ENCODE measurements around the gene PLCB1. TPM values are rescaled to one million over a fixed set of nuclear protein-coding genes. Genes with fewer than 3 reads are reported as not detected.

PLCB1 gene
- total RNA-seq, 1 donor from 2014 or later = 7.2 TPM

DNA sequence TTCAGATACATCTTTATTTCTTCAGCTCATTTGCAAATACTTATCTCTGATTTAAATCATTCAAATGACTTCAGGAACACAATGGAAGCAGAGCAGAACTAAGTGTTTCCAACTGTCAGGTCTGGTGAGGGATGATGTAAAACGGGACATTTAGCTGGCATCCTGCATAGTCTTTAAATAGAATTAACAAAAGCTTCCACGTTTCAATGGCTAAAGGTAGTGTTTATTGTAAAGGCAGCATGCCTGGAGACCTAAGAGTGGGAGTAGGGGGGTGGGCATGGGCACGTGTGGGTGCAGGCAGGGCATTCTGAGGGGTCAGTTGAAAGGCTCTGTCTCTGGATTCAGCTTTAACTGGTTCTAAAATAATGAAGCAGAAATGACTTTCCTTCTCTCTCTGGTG lies 174.9 kb downstream of the PLCB1 start:
- DNase-seq (ENCODE audit: missing footprints) (no peak), ATAC-seq (no peak)
- intact Hi-C loops (cut with DNase I) = loop anchor here (5.0 kb wide), 1 partner anchor 175 kb away; the partner anchor contains the start of gene PLCB1

DNA sequence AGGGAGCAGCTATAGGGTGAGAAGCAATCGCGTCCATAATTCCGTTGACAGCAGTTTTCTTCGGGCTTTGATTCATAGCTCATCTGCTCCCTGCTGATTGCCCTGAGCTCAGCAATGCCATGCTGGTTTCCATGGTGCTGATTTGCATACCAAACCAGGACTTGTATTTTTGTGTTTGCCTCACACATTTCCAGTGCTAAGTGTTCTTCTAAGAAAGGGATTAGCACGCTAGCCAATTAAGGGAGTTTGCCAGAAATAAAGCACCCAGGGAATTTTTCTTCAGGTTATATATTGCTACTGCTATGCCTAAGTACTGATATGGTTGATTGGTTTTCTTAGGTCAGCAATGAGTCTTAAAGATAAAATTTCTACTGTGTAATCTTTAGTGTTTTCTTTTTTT lies 177.6 kb downstream of the PLCB1 start:
- intact Hi-C loops (cut with DNase I) = loop anchor here (5.0 kb wide), 1 partner anchor 177 kb away; the partner anchor contains the start of gene PLCB1

DNA sequence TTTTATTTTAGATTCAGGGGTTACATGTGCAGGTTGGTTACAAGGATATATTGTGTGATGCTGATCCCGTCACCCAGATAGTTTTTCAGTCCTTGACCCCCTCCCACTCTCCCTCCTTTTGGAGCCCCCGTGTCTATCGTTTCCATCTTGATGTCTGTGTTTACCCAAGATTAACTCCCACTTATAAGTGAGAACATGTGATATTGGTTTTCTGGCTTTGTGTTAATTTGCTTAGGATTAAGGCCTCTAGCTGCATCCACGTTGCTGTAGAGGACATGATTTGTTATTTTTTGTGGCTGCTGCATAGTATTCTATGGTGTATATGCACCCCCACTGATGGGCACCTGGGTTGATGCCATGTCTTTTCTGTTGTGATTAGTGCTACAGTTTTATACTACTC lies 178.6 kb downstream of the PLCB1 start:
- intact Hi-C loops (cut with DNase I) = no loop called here
- DNase-seq (ENCODE audit: missing footprints) (no peak), ATAC-seq (no peak)

More for the DNA sequence above, 177.6 kb downstream of the PLCB1 start:
- no peak for DNase-seq (ENCODE audit: missing footprints)
- no peak for ATAC-seq

DNA sequence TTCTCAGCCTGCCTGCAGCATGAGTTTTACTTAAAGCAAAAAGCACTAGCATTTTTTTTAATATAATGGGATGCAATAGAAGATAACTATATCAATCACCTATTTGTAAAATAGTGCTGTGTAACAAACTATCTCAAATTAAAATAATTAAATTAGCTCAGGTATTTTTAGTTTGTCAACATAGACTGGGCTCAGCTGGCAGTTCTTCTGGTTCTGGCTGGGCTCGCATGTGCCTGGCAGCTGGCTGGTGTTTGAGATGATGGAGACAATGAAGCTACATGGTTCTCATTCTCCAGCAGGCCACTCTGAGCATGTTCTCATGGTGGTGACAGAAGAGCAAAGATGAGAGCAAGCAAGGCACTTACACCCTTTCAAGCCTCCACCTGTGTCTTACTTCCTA lies 181.0 kb downstream of the PLCB1 start:
- no peak for ATAC-seq
- intact Hi-C loops (cut with DNase I) = no loop called here
- no peak for DNase-seq (ENCODE audit: missing footprints)

DNA sequence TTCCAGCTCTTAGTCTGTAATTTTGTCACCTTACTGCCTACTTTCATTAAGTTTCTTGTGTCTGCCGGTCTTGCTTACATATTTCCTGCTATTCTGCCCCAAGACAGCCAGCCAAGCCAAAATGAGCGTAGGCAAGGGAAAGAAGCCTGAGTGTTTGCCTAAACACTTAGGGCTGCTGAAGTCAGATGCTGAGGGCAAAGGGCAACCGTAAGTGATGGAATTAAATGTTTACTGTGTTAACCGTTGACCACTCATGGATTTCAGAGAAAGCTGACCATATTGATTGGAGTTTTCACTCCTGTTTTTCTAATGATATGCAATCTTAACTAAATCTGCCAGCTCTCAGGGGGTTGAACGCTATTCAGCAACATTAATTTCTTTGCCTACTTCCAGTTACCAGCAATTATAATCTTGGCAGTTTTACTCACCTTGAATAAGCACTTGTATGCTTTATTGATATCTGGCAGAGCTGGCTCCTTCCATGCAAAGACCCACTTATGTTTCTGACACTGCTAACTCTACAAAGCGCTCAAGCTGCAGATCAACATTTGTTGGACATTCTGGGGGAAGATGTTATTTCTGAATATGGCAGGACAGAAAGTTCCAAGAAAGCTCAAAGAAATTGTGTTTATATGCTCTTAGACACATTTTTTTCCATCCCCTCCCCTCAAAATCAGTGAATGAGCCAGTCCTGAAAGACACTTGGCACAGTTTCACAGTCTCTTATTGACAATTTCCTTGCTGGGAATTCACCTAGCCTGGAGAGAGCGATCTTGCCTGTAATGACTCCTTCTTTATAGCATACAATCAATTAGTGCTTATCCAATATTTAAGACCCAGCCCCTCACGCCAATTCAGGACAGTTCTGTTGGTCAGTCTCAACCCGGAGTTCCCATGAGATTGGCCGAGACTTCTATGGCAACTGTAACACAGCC lies 183.8 kb downstream of the PLCB1 start:
- DNase-seq (ENCODE audit: missing footprints) = no peak
- ATAC-seq = no peak
- intact Hi-C loops (cut with DNase I) = no loop called here

DNA sequence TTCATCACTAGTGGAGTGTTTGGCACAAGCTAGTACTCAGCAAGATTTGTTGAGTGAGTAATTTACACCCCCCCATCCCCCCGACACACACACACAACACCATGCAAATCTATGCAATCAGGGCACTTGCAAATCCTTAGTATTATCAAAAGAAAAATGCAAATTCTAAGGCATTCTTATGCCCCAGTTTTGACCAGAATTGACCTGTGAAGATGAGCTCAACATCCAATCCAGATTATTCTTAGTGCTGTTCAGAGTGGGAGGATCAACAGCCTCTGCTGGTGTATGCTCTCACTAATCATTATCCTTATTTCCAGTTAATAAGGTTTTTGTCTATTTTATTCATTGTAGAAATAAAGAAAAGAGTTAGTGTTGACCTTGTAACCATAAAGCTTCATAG lies 185.4 kb downstream of the PLCB1 start:
- no peak for ATAC-seq
- intact Hi-C loops (cut with DNase I) = no loop called here
- no peak for DNase-seq (ENCODE audit: missing footprints)

DNA sequence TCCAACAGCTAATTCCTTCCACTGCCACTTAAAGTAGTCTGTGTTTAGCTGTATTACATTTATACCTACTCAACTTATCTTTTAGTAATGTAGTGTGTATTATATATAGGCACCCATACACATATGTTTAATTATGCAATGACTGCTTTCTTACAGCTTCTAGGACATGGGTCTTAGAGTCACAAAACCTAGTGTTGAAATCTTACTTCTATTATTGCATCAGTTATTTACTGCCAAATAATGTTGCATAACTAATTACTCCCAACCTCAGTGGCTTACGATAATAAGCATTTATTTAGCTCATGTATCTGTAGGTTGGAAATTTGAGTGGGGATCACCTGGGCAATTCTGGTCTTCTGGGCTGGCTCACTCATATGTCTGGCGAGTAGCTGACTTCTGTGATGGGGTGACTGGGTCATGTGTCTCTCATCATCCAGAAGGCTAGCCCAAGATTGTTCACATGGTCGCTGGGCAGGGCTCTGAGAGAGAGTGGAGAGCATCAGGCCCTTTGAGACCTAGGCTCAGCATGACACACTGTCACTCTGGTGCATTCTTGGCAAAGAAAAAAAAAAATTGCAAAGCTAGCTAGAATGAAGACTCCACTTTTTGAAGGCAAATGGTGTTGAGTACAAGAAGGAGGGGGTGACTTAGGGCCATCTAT lies 187.0 kb downstream of the PLCB1 start:
- no peak for ATAC-seq
- no peak for DNase-seq (ENCODE audit: missing footprints)
- intact Hi-C loops (cut with DNase I) = no loop called here

DNA sequence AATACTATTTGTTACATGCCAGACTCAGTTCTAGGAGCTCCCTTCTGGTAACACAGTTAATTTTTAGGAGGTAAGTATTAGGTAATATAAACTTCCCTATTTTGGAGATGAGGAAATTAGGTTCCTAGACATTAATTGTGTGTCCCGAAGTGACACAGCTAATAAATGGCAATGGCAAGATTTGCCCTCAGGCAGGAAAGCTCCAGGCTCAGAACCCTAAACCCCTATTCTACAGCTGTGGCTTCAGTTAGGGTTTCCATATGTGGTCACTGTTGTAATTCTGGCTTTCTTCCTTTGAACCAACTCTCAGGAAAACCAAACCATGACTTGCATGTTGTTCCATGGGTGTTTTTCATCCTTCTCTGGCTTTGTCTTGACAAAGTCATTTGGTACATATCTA lies 188.2 kb downstream of the PLCB1 start:
- DNase-seq (ENCODE audit: missing footprints) = no peak
- no peak for ATAC-seq
- intact Hi-C loops (cut with DNase I) = no loop called here

DNA sequence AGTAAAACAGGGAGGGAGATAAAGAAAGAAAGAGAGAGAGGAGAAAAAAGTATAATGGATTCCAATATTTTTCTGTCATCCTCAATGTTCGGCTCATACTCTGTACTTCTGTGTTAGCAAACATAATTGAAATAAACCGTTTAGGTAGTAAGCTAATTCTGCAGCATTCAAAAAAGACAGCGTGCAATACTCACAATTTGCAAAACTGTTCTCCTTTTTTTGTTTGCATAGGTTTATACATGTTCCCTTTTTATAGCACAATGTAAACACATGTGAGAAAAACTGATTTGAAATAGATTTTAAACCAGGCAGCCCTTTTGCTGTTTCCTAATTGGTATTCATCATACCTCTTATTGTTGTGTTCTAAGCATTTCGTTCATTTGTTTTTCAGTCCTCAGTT lies 188.9 kb downstream of the PLCB1 start:
- ATAC-seq = no peak
- intact Hi-C loops (cut with DNase I) = no loop called here
- no peak for DNase-seq (ENCODE audit: missing footprints)

DNA sequence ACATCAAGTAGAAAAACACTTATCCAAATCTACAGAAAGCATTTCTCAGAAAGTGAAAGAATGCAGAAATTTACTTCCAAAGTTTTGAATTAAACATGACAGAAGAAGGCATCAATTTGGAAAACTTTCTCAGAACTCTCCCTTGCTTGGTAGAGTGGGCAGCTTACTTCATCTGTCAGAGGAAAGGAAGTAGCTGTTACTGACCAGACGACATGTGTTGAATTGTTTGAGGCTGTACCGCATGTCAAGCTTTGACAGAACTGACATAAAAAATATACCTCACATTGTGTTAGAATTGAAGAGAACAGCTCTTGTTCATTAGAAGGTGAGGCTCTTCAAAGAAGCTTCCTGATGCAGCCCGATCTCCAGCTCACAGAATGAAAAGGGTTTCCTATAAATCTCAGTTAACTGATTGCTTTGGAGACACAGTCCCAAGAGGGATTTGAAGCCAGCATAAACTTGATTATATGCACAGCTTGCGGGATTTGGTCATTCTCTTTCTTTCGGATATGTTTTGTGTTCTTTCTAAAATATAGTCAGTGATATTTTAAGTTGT lies 190.7 kb downstream of the PLCB1 start:
- DNase-seq (ENCODE audit: missing footprints) = no peak
- intact Hi-C loops (cut with DNase I) = no loop called here
- ATAC-seq = no peak

DNA sequence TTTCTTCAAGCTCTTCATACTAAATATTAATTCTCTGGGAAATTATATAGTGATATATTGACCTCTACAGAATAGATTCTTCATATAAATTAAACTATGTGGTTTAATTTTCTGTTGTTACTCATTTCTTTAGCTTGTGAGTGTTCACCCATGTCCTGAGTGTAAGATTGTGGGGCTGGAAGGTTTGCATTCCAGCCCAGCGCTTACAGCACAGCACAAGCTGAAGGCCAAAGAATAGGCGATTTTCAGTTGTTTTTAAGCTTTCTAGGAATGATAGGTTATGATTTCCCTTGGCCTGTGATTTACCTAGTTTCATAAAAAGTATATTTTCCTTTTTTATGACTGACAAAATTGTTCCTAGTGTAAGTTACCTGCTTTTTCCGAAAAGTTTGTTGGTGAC lies 194.1 kb downstream of the PLCB1 start:
- ATAC-seq (no peak), DNase-seq (ENCODE audit: missing footprints) (no peak)
- intact Hi-C loops (cut with DNase I) = no loop called here

DNA sequence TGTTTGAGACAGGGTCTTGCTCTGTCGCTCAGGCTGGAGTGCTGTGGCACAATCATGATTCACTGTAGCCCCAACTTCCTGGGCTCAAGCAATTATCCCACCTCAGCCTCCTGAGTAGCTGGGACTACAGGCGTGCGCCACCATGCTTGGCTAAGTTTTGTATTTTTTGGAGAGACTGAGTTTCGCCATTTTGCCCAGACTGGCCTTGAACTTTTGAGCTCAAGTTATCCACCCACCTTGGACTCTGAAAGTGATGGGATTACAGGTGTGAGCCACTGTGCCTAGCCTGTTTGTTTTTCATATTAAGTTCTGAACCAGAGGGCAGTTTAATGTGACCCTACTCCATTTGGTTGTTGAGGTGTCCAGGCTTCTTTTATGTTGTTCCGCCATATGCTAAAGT lies 194.8 kb downstream of the PLCB1 start:
- no peak for ATAC-seq
- intact Hi-C loops (cut with DNase I) = no loop called here
- DNase-seq (ENCODE audit: missing footprints) = no peak

DNA sequence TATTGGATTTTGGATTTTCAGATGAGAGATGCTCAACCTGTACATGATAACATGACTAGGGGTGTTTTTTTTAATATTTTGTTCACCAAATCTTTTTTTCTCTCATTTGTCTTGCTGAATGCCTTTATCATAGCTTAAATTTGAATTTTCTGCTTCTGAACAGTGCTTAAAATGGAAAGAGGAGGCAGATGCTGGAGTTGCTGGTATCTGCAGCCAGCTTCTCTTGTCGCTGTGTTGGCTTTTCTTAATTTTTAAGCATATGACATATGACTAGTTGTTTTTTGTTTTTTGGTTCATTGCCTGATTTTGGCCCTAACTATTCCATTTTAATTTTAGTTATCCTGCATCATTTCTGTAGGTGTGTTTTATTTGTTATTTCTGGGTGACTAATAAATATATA lies 196.1 kb downstream of the PLCB1 start:
- no peak for DNase-seq (ENCODE audit: missing footprints)
- intact Hi-C loops (cut with DNase I) = no loop called here
- ATAC-seq = no peak

DNA sequence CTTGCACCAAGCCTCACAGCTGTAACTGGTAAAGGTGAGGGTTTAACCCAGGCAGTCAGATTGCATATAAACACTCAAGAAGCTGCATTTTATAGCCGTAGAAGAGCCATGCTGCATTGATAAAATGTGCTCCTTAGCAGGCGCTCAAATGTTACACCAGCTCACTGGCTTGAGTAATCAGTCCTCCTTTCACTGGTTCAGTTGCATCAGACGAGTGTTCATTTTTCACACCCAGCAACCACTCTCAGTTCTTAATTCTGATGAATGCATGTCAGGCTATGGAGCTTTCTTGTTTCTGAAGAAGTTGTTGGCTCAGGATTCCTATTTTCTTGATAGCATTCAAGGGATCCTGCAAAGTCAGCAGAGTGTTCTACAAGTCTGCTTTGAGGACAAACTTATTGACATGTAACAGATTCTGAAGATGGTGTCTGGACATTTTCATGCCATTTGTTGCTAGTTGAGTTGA lies 198.3 kb downstream of the PLCB1 start:
- ATAC-seq = no peak
- intact Hi-C loops (cut with DNase I) = no loop called here
- no peak for DNase-seq (ENCODE audit: missing footprints)

DNA sequence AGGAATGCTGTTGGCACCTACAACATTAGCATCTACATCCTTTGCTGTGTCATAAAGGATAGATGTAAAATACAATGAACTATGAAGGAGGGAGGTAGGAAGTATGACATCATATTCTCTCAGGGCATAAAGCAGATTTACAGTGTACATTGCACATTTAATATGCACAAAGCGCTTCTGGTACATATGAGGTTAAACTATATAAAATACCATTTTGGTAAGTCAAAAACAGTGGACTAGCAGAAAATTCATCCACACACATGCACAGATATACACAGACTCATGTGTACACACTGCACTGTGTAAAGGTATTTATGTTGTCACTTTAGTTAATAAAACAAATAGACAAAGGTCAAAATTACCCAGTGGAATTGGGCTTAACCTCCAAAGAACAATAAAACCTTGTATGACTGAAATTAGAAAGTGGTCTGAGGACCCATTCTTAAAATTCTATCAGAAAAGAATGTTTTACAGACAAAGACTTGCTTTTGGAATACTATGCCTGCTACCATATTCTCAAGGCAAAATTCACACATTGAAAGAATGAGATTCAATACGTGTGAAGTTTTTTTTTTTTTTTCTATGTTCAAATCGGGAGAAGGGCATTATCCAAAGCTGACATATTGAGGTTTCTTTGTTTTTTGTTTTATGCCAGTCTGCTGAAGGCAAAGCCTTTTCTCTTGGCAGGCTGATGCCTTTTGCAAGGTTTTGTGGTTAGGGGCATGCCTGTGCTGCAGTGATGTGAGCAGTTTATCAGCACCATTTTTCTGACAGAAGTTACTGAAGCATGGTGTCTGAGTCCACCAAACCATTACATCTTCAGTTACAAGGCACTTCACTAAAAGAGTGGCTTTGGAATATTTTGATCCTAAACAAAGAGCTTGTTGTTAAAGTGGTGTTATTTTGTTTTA lies 199.0 kb downstream of the PLCB1 start:
- intact Hi-C loops (cut with DNase I) = no loop called here
- no peak for ATAC-seq

DNA sequence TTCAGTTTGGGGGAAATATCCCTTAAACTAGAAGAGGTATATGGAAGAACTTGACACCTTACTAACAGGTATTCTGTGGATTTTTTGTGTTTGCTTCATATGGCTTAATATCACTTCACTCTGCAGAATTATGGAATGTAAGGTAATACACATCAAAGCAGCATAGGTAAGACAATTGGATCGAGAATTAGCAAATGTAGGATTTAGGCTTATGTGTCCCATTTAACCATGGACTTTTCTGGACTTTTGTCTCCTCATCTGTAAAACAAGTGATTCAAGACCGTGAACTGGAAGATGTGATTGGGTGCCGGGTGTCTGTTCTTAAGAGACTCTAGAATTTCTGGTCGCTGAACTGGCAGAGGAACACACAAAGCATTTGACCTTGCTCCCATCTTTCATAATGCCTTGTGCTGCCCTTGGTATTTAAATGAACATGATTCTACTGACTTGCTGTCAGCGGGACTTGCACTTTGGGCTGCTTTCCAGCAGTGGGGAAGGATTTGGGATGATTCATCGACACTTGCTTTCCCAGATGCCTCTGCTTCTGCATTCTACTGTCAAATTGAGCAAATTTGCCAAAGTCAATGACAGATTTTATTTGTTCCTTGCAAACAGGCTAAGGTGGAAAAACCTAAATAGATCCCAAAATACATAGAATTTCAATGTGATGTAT lies 199.8 kb downstream of the PLCB1 start:
- DNase-seq (ENCODE audit: missing footprints) = no peak
- intact Hi-C loops (cut with DNase I) = no loop called here
- no peak for ATAC-seq

More for the DNA sequence above, 199.0 kb downstream of the PLCB1 start:
- DNase-seq (ENCODE audit: missing footprints) = no peak

DNA sequence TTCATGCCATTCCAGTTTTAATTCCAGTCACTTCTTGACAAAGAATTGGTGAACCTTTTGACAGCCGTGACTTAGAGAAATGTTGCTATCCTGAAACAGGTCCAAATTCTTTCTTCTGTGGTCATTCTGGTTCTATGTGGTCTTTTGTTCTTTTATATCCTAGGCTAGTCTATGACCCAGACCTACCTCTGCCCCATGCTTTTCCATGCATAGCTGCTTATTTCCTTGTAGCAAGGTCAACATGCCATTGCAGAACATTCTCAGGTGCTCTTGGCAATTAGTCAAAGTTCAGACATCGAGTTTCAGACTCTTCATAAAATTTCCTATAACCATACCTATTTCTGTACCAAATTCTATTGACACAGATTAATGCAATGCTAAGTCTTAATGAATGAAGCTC lies 202.6 kb downstream of the PLCB1 start:
- no peak for DNase-seq (ENCODE audit: missing footprints)
- no peak for ATAC-seq
- intact Hi-C loops (cut with DNase I) = no loop called here

DNA sequence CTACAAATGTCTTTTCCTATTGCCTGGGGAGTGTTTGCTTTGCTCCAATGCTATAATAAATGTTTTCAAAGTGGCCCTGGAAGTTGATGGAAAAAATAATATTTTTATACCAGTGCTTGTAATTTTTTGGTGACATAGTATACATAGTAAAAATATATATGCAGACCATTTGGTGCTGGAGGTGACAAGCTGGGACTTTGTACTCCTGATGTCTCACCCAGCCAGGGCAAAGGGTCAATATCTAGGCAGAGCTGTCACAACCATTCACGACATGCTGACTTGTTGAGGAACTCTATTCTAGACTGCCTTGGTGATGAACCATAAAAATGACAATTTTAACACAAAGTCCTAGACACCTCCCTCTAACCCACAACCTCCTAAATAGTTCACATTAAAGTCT lies 203.0 kb downstream of the PLCB1 start:
- DNase-seq (ENCODE audit: missing footprints) (no peak), ATAC-seq (no peak)
- intact Hi-C loops (cut with DNase I) = no loop called here
